Tibial nerve (tissue), 4 donors: ENCODE measurements around the gene ASPSCR1. TPM values are rescaled to one million over a fixed set of nuclear protein-coding genes. Genes with fewer than 3 reads are reported as not detected.

Source experiments
- DNase-seq, 2 donors: peaks; one replicate each; pipeline ENCODE4 v3.0.0-alpha.2; 2019; ENCODE audit warnings: low spot score in 2 of 2
- H3K27ac ChIP-seq, 4 donors: fragments of 200-600 bp; sonication (generic) in 3 of 4; one replicate each; pipeline ENCODE4 v1.5.1; 2017 to 2019; ENCODE audit warnings: mild to moderate bottlenecking in 1 of 4
- H3K27me3 ChIP-seq, 2 donors: fragments of 200-600 bp; sonication (generic) in 1 of 2; one replicate each; pipeline versions ENCODE4 v1.5.1 to v1.6.0; 2017 to 2019
- H3K36me3 ChIP-seq, 3 donors: fragments of 200-600 bp; sonication (generic); one replicate each; pipeline ENCODE4 v1.5.1; 2018 to 2019
- H3K4me1 ChIP-seq, 4 donors: fragments of 200-600 bp; sonication (generic) in 3 of 4; one replicate each; pipeline ENCODE4 v1.5.1; 2017 to 2019
- H3K4me3 ChIP-seq, 4 donors: fragments of 200-600 bp; sonication (generic) in 3 of 4; one replicate each; pipeline ENCODE4 v1.5.1; 2017 to 2019; ENCODE audit warnings: mild to moderate bottlenecking in 1 of 4, moderate library complexity in 1 of 4
- H3K9me3 ChIP-seq, 4 donors: fragments of 200-600 bp; sonication (generic) in 3 of 4; one replicate each; pipeline ENCODE4 v1.5.1; 2017 to 2019
- EP300 ChIP-seq, 2 donors: sonication (generic); formaldehyde crosslinking; IDR thresholded peaks; one replicate each; pipeline ENCODE4 v1.6.1; 2017; ENCODE audit warnings: antibody characterized with exemption in 2 of 2, mild to moderate bottlenecking in 1 of 2
- POLR2A ChIP-seq, 2 donors: fragments of 450-650 bp; IDR thresholded peaks; one replicate each; pipeline ENCODE4 v1.6.1; 2017; ENCODE audit warnings: antibody characterized with exemption in 2 of 2, mild to moderate bottlenecking in 2 of 2, moderate library complexity in 2 of 2
- WGBS, 2 donors: methylation state at CpG; one replicate each; pipeline ENCODE4 v1.1.5; 2018; 5-methylcytosine and 5-hydroxymethylcytosine counted together
- total RNA-seq, 4 donors: library from RNA; depleted of rRNA; stranded (reverse); fragments of >200 nt; gene quantifications; one replicate each; pipeline ENCODE4 v1.1.0, GENCODE V29; 2016
- TF ChIP-seq, protein P1 (sequence below), 5 experiments: fragments of 200-600 bp in 3 of 5; fragments of 450-650 bp in 2 of 5; sonication (generic) in 3 of 5; IDR thresholded peaks; one replicate each; pipeline ENCODE4 v1.5.1; 2016 to 2019; ENCODE audit warnings: antibody characterized with exemption in 5 of 5, mild to moderate bottlenecking in 3 of 5, moderate library complexity in 2 of 5

The ASPSCR1 gene
- total RNA-seq, 4 donors from 2014 or later: 32.9 to 82.8 (median 55.6) TPM

DNA sequence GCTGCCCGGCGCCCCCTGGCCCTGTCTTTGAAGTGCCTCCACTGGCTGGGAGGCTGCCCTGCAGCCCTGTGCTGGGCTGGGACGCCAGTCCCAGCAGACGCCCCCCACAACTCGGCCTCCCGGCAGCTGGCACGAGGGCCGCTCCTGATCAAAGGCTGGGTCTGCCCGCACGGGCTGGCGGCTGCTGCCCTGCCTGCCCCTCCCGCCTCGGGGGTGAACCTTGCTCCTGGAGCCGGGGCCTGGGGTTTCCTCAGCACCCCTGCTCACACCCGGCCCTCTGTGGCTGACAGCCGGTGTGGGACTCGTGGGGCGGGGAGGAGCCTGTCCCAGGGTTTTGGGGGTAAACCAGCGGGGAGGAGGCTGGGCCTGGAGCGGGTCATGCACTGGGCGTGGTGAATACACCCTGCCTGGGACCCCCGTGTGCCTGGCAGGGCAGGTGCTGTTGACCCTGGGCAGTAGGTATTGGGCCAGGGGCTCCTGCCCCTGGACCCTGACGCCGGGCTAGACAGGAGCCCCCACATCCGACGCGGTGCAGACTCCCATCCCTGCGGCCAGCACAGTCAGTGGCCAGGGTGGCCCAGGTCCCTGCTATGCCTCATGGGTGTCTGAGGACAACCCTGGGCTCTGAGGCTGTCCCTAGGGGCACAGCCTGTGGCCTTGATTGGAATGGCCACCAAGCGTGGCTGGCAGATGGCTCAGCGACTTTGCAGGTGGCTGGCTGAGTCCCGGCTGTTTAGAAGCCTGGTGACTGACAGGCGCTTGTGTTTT lies 23.6 kb downstream of the ASPSCR1 start:
- WGBS, 2 donors: 72 to 78% methylated on average over 19 to 25 of the region's 32 CpGs
- no peak for DNase-seq
- peaks cover 0 to 28% (median 13%) of the 10 kb centered on the region in 4 donors for H3K4me1 ChIP-seq
- H3K36me3 ChIP-seq: peaks cover 0 to 18% (median 0%) of the 10 kb centered on the region in 3 donors
- TF ChIP-seq, protein P1, sequence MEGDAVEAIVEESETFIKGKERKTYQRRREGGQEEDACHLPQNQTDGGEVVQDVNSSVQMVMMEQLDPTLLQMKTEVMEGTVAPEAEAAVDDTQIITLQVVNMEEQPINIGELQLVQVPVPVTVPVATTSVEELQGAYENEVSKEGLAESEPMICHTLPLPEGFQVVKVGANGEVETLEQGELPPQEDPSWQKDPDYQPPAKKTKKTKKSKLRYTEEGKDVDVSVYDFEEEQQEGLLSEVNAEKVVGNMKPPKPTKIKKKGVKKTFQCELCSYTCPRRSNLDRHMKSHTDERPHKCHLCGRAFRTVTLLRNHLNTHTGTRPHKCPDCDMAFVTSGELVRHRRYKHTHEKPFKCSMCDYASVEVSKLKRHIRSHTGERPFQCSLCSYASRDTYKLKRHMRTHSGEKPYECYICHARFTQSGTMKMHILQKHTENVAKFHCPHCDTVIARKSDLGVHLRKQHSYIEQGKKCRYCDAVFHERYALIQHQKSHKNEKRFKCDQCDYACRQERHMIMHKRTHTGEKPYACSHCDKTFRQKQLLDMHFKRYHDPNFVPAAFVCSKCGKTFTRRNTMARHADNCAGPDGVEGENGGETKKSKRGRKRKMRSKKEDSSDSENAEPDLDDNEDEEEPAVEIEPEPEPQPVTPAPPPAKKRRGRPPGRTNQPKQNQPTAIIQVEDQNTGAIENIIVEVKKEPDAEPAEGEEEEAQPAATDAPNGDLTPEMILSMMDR (IDR thresholded peaks at IDR 0.05): no peak
- TF ChIP-seq EP300 (IDR thresholded peaks at IDR 0.05) (no peak), POLR2A (IDR thresholded peaks at IDR 0.05) (no peak)
- no peaks in the 10 kb centered on the region for H3K9me3 ChIP-seq
- H3K27me3 ChIP-seq: no peaks in the 10 kb centered on the region
- H3K4me3 ChIP-seq: no peak overlapping the region
- H3K27ac ChIP-seq: no peak overlapping the region

DNA sequence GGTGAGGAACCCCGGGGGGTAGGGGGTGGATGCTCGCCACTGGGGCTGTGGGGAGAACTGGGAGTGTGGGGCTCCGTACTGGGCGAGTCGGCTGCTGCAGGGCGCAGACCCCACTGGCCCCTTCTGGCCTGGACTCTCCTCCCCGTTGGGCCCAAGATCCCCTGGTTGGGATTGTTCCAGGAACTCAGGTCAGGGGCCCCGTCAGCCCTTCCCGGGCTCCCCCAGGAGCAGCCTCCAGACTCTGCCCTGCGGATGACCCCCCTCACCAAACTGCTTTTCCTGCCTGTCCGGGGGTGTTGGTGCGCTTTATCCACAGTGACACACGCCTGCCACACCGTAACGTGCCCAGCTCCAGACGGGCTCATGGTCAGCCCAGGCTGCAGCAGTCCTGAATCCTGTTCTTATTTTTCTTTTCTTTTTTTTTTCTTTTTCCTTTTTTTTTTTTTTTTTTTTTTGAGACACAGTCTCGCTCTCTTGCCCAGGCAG lies 24.2 kb downstream of the ASPSCR1 start:
- TF ChIP-seq POLR2A (IDR thresholded peaks at IDR 0.05) (no peak), EP300 (IDR thresholded peaks at IDR 0.05) (no peak)
- TF ChIP-seq, protein P1 (IDR thresholded peaks at IDR 0.05): no peak
- no peaks in the 10 kb centered on the region for H3K9me3 ChIP-seq
- no peak overlapping the region for H3K4me3 ChIP-seq
- peaks cover 0 to 34% (median 16%) of the 10 kb centered on the region in 4 donors for H3K4me1 ChIP-seq
- 78% methylated on average over 14 to 15 of the region's 17 CpGs for WGBS, 2 donors
- no peak overlapping the region for H3K27ac ChIP-seq
- H3K36me3 ChIP-seq: peaks cover 0 to 11% (median 0%) of the 10 kb centered on the region in 3 donors
- DNase-seq: no peak
- no peaks in the 10 kb centered on the region for H3K27me3 ChIP-seq

DNA sequence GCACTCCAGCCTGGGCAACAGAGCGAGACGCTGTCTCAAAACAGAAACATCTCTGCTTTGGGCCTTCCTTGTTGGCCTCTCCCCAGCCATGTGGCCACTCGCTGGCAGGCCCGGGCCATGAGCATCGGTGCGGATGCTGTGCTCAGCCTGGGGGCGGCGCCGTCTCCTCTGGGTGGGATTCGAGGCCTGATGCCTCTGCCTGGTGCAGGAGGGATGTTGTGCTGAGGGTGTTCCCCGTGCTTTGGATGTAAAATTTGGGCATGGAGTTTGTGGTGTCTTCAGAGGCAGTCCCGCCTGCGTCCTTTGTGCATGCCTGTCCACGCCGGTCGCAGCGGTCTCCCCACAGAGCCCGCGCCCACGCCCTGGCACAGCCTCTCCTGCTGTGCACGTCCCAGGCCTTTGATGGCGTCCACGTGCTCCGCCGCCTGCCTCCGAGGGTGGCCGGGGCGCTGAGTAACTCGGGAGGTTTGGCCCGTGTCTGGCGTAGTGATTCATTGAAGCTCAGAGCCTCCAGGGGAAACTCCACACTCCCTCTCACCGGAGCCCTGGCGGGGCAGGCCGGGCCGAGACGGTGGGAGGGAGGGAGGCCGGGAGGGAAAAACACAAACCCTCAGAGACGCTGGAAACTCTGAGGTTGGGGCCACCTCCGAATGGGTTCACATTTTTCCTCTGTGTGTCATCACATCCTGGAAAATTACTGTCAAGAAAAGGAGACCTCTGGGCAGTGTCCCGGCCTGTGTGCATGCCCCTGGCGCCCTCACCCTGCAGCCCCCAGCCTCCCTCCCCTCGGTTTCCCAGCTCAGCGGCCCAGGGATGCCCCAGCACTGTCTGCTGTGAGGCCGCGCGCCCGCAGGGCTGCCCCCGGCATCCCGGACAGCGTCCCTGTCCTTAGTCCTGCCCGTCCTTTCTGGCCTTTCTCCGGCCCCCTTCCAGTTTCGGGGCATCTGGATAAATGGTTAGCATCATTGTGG lies 26.3 kb downstream of the ASPSCR1 start:
- H3K4me1 ChIP-seq: peaks cover 0 to 55% (median 19%) of the 10 kb centered on the region in 4 donors

DNA sequence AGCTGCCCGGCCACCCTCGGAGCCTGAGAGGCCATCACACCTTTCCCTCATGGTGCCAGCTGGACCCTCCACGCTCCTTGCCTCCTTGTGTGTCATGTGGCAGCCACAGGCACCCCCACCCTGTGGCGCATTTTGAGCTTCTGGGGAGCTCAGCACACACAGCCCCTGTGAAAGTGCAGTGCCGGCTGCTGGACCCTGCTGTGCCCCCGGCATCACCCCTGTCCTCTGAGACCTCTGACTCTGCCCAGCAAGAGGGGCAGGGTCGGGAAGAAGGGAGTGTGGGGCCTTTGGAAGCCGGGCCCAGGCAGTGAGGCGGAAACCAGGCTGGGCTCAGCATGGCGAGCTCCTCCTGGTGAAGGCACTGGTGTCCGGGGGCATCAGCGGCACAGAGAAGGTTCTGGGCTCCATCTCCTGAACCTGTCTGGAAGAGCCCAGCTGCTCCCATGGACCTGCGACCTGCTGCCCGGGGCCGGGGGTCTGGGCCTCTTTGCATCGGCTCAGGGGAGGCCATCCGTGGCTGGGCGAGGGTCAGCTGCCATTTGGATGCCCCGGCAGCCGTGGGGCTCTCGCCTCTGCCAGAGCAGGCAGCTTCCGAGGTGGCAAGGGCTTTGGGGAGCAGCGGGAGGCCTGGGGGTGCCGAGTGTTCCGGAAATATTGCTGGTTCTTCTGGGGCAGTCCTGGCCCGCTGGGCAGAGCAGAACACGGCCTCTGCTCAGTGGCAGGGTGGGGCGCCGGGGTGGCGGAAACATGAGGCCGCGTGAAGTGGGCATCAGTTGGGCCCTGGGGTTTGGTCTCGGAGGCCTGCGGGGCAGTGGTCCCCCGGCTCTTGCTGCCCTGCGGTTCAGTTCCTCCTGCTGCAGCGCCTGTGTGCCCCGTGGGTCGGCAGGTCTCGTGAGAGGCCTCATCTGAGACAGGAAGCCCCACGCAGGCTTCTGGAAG lies 27.4 kb downstream of the ASPSCR1 start:
- DNase-seq: no peak
- peaks cover 0 to 6% (median 0%) of the 10 kb centered on the region in 3 donors for H3K36me3 ChIP-seq
- peaks cover 0 to 61% (median 21%) of the 10 kb centered on the region in 4 donors for H3K4me1 ChIP-seq
- 88 to 90% methylated on average over 27 to 30 of the region's 41 CpGs for WGBS, 2 donors
- no peak for TF ChIP-seq EP300 (IDR thresholded peaks at IDR 0.05)
- no peak for TF ChIP-seq POLR2A (IDR thresholded peaks at IDR 0.05)
- TF ChIP-seq, protein P1 (IDR thresholded peaks at IDR 0.05): no peak
- H3K27ac ChIP-seq: peak overlapping the region in 2 of 4 donors; percentile 57 to 60
- no peaks in the 10 kb centered on the region for H3K9me3 ChIP-seq
- H3K4me3 ChIP-seq: no peak overlapping the region
- H3K27me3 ChIP-seq: no peaks in the 10 kb centered on the region

More for the DNA sequence above, 26.3 kb downstream of the ASPSCR1 start:
- peak in 1 of 2 donors; percentile 68 for TF ChIP-seq EP300 (IDR thresholded peaks at IDR 0.05)
- TF ChIP-seq, protein P1 (IDR thresholded peaks at IDR 0.05): no peak
- H3K9me3 ChIP-seq: no peaks in the 10 kb centered on the region
- H3K36me3 ChIP-seq: peaks cover 0 to 6% (median 0%) of the 10 kb centered on the region in 3 donors
- peak; percentile 50 to 72 for DNase-seq
- H3K4me3 ChIP-seq: no peak overlapping the region
- H3K27ac ChIP-seq: peak overlapping the region in 2 of 4 donors; percentile 57 to 60
- no peaks in the 10 kb centered on the region for H3K27me3 ChIP-seq
- 49 to 61% methylated on average over 37 to 52 of the region's 53 CpGs for whole genome bisulfite sequencing, 2 donors
